Body of pancreas (tissue), 4 donors: ENCODE results near the gene HNRNPL. TPM values are rescaled to one million over a fixed set of nuclear protein-coding genes. Genes with fewer than 3 reads are reported as not detected.
A peak's percentile ranks its signal among the peaks of the same experiment; 100 is the strongest.
"Not testable (repeated sequence)": the region's sequence is repeated elsewhere in the genome, so short reads cannot be mapped to it uniquely, and the experiment has no call there.

Experiments used
- ATAC-seq: fragments of 150-250 bp; one replicate; pipeline ENCODE4 v1.9.1; 2016
- DNase-seq, 4 donors: peaks; one replicate each; pipeline ENCODE4 v3.0.0-alpha.2; 2019
- H3K27ac ChIP-seq, 4 donors: fragments of 200-600 bp; sonication (generic); 1 replicate in 3 of 4; 2 replicates in 1 of 4; pipeline versions ENCODE4 v1.5.1 to v1.6.1; 2016 to 2019; ENCODE audit warnings: mild to moderate bottlenecking in 1 of 4, mixed read lengths in 1 of 4, moderate library complexity in 1 of 4
- H3K27me3 ChIP-seq, 2 donors: fragments of 200-600 bp; sonication (generic); one replicate each; pipeline ENCODE4 v1.6.0; 2016; ENCODE audit warnings: mild to moderate bottlenecking in 1 of 2
- H3K36me3 ChIP-seq, 2 donors: fragments of 200-600 bp; sonication (generic); replicated peaks in 1 of 2; 2 replicates each; pipeline ENCODE4 v1.5.1; 2016; ENCODE audit warnings: low read depth in 2 of 2; ENCODE audit not compliant: insufficient read depth in 1 of 2
- H3K4me1 ChIP-seq: fragments of 200-600 bp; sonication (generic); one replicate; pipeline ENCODE4 v1.6.0; 2016
- H3K4me3 ChIP-seq, 2 donors: fragments of 200-600 bp; sonication (generic); 1 replicate in 1 of 2; 2 replicates in 1 of 2; pipeline ENCODE4 v1.5.1; 2016 to 2019
- H3K9me3 ChIP-seq, 3 donors: fragments of 200-600 bp; sonication (generic); 1 replicate in 2 of 3; 2 replicates in 1 of 3; pipeline ENCODE4 v1.5.1; 2016
- CTCF ChIP-seq, 7 experiments: fragments of 450-650 bp in 4 of 7; fragments of 200-600 bp in 3 of 7; sonication (generic) in 3 of 7; IDR thresholded peaks; one replicate each; pipeline ENCODE4 v1.5.1; 2016 to 2019; ENCODE audit warnings: antibody characterized with exemption in 7 of 7
- POLR2A ChIP-seq, 3 donors: fragments of 450-650 bp; IDR thresholded peaks; one replicate each; pipeline ENCODE4 v1.6.1; 2016; ENCODE audit warnings: antibody characterized with exemption in 3 of 3, mild to moderate bottlenecking in 2 of 3
- WGBS, 2 donors: methylation state at CpG; one replicate each; pipeline ENCODE4 v1.1.5; 2017; 5-methylcytosine and 5-hydroxymethylcytosine counted together
- intact Hi-C: fragments of 100-400 bp; cut with DNase I; formaldehyde crosslinking; loops from one replicate; pipeline ENCODE4 v1.15.1; 2023
- total RNA-seq, 2 donors: library from RNA; depleted of rRNA; stranded (reverse); fragments of >200 nt; gene quantifications; one replicate each; pipeline ENCODE4 v1.1.0, GENCODE V29; 2016

HNRNPL gene
- total RNA-seq, 2 donors from 2014 or later = 80.4 to 139 TPM

GRCh38 chr19:38795549-38795948 is 54.2 kb downstream of the HNRNPL start:
- H3K36me3 ChIP-seq = no peaks in the 10 kb centered on the region
- TF ChIP-seq POLR2A (IDR thresholded peaks at IDR 0.05) (no peak), CTCF (IDR thresholded peaks at IDR 0.05) (no peak)
- WGBS, 2 donors = 87 to 88% methylated on average over 4 of the region's 4 CpGs
- H3K4me3 ChIP-seq = no peak overlapping the region
- no peak for DNase-seq
- H3K9me3 ChIP-seq = no peaks in the 10 kb centered on the region
- no peak overlapping the region for H3K27ac ChIP-seq
- H3K4me1 ChIP-seq = no peaks in the 10 kb centered on the region
- intact Hi-C loops = no loop called here
- no peak for ATAC-seq
- H3K27me3 ChIP-seq = no peaks in the 10 kb centered on the region

GRCh38 chr19:38793671-38794070 is 56.1 kb downstream of the HNRNPL start:
- ATAC-seq (no peak), DNase-seq (no peak)
- H3K4me1 ChIP-seq = no peaks in the 10 kb centered on the region
- H3K9me3 ChIP-seq = no peaks in the 10 kb centered on the region
- H3K27me3 ChIP-seq = no peaks in the 10 kb centered on the region
- intact Hi-C loops = no loop called here
- no peak for TF ChIP-seq POLR2A (IDR thresholded peaks at IDR 0.05)
- TF ChIP-seq CTCF (IDR thresholded peaks at IDR 0.05) = no peak
- H3K4me3 ChIP-seq = no peak overlapping the region
- WGBS, 2 donors = 87 to 92% methylated on average over 5 of the region's 5 CpGs
- no peak overlapping the region for H3K27ac ChIP-seq
- H3K36me3 ChIP-seq = no peaks in the 10 kb centered on the region

GRCh38 chr19:38793177-38793576 is 56.6 kb downstream of the HNRNPL start:
- 77 to 78% methylated on average over 8 of the region's 8 CpGs for WGBS, 2 donors
- H3K27ac ChIP-seq = no peak overlapping the region
- intact Hi-C loops = no loop called here

GRCh38 chr19:38792250-38793111 is 57.3 kb downstream of the HNRNPL start:
- Histone ChIP-seq H3K27me3 (no peaks in the 10 kb centered on the region), H3K36me3 (no peaks in the 10 kb centered on the region), H3K9me3 (no peaks in the 10 kb centered on the region), H3K27ac (no peak overlapping the region), H3K4me1 (no peaks in the 10 kb centered on the region), H3K4me3 (no peak overlapping the region)
- ATAC-seq = peak; percentile 8
- peak in 1 of 4 donors; percentile 15 for DNase-seq
- intact Hi-C loops = no loop called here
- 33 to 73% methylated on average over 6 to 51 of the region's 71 CpGs for WGBS, 2 donors
- TF ChIP-seq CTCF (IDR thresholded peaks at IDR 0.05) = peak in 1 of 7 experiments; percentile 2
- no peak for TF ChIP-seq POLR2A (IDR thresholded peaks at IDR 0.05)

More at GRCh38 chr19:38793177-38793576, 56.6 kb downstream of the HNRNPL start:
- H3K4me3 ChIP-seq = no peak overlapping the region
- no peaks in the 10 kb centered on the region for H3K36me3 ChIP-seq
- TF ChIP-seq POLR2A (IDR thresholded peaks at IDR 0.05) = no peak
- TF ChIP-seq CTCF (IDR thresholded peaks at IDR 0.05) = no peak
- no peak for ATAC-seq
- H3K27me3 ChIP-seq = no peaks in the 10 kb centered on the region
- no peak for DNase-seq
- H3K4me1 ChIP-seq = no peaks in the 10 kb centered on the region
- no peaks in the 10 kb centered on the region for H3K9me3 ChIP-seq

GRCh38 chr19:38791451-38792064 is 58.2 kb downstream of the HNRNPL start:
- H3K9me3 ChIP-seq, DNase-seq, H3K4me1 ChIP-seq, intact Hi-C loops, H3K27me3 ChIP-seq, H3K4me3 ChIP-seq, H3K36me3 ChIP-seq: not testable (repeated sequence)
- ATAC-seq = peak; percentile 90
- no CpG with 5 or more reads among the region's 40 CpGs for WGBS, 2 donors
- peak overlapping the region in 1 of 4 donors; percentile 30 for H3K27ac ChIP-seq

- DNase-seq, intact Hi-C loops, ATAC-seq: not testable (repeated sequence)
Observed at GRCh38 chr19:38790507-38791403, 59.0 kb downstream of the HNRNPL start.

More at GRCh38 chr19:38790507-38791403, 59.0 kb downstream of the HNRNPL start:
- not testable (repeated sequence) for H3K4me3 ChIP-seq, H3K9me3 ChIP-seq, H3K4me1 ChIP-seq, H3K36me3 ChIP-seq, H3K27me3 ChIP-seq
- H3K27ac ChIP-seq = peak overlapping the region in 1 of 4 donors; percentile 30
- WGBS, 2 donors = 74 to 84% methylated on average over 8 to 12 of the region's 49 CpGs
